Stomach (tissue), 9 donors: ENCODE measurements around the gene SLC6A11. TPM values are rescaled to one million over a fixed set of nuclear protein-coding genes. Genes with fewer than 3 reads are reported as not detected.

Experiments used
- DNase-seq, 2 donors: peaks; one replicate each; pipeline versions ENCODE4 v3.0.0 to v3.0.0-alpha.2; 2013 to 2019
- H3K27ac ChIP-seq, 5 donors: fragments of 200-600 bp in 4 of 5; sonication (generic) in 4 of 5; one replicate each; pipeline ENCODE4 v1.5.1; 2013 to 2019; ENCODE audit warnings: mild to moderate bottlenecking in 1 of 5, moderate library complexity in 1 of 5
- H3K27me3 ChIP-seq, 3 donors: fragments of 200-600 bp; sonication (generic); one replicate each; pipeline ENCODE4 v1.5.1; 2017 to 2019; ENCODE audit warnings: mixed run types in 1 of 3
- H3K36me3 ChIP-seq, 4 donors: fragments of 200-600 bp; sonication (generic); 1 replicate in 3 of 4; 2 replicates in 1 of 4; pipeline ENCODE4 v1.5.1; 2016 to 2019
- H3K4me1 ChIP-seq, 4 donors: fragments of 200-600 bp; sonication (generic); one replicate each; pipeline ENCODE4 v1.5.1; 2016 to 2019
- H3K4me3 ChIP-seq, 4 donors: fragments of 200-600 bp; sonication (generic) in 3 of 4; one replicate each; pipeline ENCODE4 v1.5.1; 2016 to 2019; ENCODE audit warnings: mild to moderate bottlenecking in 1 of 4
- H3K9me3 ChIP-seq, 4 donors: fragments of 200-600 bp; sonication (generic); one replicate each; pipeline ENCODE4 v1.5.1; 2016 to 2019
- EP300 ChIP-seq: sonication (generic); formaldehyde crosslinking; IDR thresholded peaks from one replicate; pipeline ENCODE4 v1.6.1; 2017; ENCODE audit warnings: antibody characterized with exemption
- POLR2A ChIP-seq, 4 donors: fragments of 450-650 bp; IDR thresholded peaks; one replicate each; pipeline ENCODE4 v1.6.1; 2016; ENCODE audit warnings: antibody characterized with exemption in 4 of 4, control low read depth in 2 of 4, mild to moderate bottlenecking in 1 of 4, moderate library complexity in 1 of 4
- POLR2AphosphoS5 ChIP-seq, 3 donors: sonication (generic); formaldehyde crosslinking; IDR thresholded peaks; one replicate each; pipeline ENCODE4 v1.6.1; 2016; ENCODE audit warnings: antibody characterized with exemption in 3 of 3
- WGBS, 5 donors: extraction: QIAGEN DNeasy Blood & Tissue Kit in 3 of 5; methylation state at CpG; one replicate each; pipeline versions ENCODE4 v1.1.5 to v1.1.7; 2013 to 2018; 5-methylcytosine and 5-hydroxymethylcytosine counted together
- intact Hi-C: fragments of 100-400 bp; cut with DNase I; formaldehyde crosslinking; loops from one replicate; pipeline ENCODE4 v1.15.1; 2023; ENCODE audit warnings: low total_unique reads
- polyA plus RNA-seq, 3 donors: library from polyadenylated mRNA; stranded (reverse); fragments of 200-250 nt; gene quantifications; one replicate each; pipeline ENCODE4 v1.2.3, GENCODE V29; 2013
- total RNA-seq, 5 donors: library from RNA; depleted of rRNA; stranded (reverse); fragments of >200 nt; gene quantifications; one replicate each; pipeline versions ENCODE4 v1.1.0 to v1.2.3, GENCODE V29; 2014 to 2016
- TF ChIP-seq, protein P1 (sequence below), 7 experiments: fragments of 450-650 bp in 4 of 7; fragments of 200-600 bp in 3 of 7; sonication (generic) in 3 of 7; IDR thresholded peaks; one replicate each; pipeline ENCODE4 v1.5.1; 2016 to 2019; ENCODE audit warnings: antibody characterized with exemption in 7 of 7, control low read depth in 2 of 7, mild to moderate bottlenecking in 1 of 7
- donor health status: healthy with polysubstance abuse.
- donor health status: Bipolar disorder and iron deficiency.
- donor health status: healthy.

SLC6A11 gene
- total and polyA plus RNA-seq, 8 donors: 0.18 to 2.0 TPM; not detected in 6

DNA sequence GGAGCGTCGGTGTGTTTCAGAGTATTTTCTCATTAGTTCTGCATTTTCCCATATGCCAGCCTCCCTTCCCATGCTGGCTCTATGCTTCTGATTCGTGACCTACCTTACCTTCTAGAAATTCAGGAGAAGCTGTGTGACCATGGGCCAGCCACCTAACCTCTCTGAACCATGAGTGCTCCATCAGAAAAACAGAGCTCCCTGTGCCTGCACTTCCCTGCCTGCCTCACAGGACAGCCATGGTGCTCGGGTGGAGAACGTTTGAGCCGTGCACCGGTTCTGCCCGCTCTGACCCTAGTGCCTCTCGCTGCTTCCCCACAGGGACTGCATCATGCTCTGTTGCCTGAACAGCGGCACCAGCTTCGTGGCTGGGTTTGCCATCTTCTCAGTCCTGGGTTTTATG is 102.0 kb downstream of the SLC6A11 start:
- intact Hi-C loops: no loop called here
- peaks cover 0 to 14% (median 5%) of the 10 kb centered on the region in 4 donors for H3K9me3 ChIP-seq
- H3K4me3 ChIP-seq: no peak overlapping the region
- no peaks in the 10 kb centered on the region for H3K36me3 ChIP-seq
- WGBS, 5 donors: 85 to 95% (median 89%) methylated on average over 8 to 11 of the region's 11 CpGs
- no peak overlapping the region for H3K27ac ChIP-seq
- no peaks in the 10 kb centered on the region for H3K4me1 ChIP-seq
- no peak for DNase-seq
- TF ChIP-seq, protein P1, sequence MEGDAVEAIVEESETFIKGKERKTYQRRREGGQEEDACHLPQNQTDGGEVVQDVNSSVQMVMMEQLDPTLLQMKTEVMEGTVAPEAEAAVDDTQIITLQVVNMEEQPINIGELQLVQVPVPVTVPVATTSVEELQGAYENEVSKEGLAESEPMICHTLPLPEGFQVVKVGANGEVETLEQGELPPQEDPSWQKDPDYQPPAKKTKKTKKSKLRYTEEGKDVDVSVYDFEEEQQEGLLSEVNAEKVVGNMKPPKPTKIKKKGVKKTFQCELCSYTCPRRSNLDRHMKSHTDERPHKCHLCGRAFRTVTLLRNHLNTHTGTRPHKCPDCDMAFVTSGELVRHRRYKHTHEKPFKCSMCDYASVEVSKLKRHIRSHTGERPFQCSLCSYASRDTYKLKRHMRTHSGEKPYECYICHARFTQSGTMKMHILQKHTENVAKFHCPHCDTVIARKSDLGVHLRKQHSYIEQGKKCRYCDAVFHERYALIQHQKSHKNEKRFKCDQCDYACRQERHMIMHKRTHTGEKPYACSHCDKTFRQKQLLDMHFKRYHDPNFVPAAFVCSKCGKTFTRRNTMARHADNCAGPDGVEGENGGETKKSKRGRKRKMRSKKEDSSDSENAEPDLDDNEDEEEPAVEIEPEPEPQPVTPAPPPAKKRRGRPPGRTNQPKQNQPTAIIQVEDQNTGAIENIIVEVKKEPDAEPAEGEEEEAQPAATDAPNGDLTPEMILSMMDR (IDR thresholded peaks at IDR 0.05): no peak
- TF ChIP-seq EP300 (no peak), POLR2AphosphoS5 (IDR thresholded peaks at IDR 0.05) (no peak), POLR2A (IDR thresholded peaks at IDR 0.05) (no peak)
- peaks cover 0 to 43% (median 5%) of the 10 kb centered on the region in 3 donors for H3K27me3 ChIP-seq

DNA sequence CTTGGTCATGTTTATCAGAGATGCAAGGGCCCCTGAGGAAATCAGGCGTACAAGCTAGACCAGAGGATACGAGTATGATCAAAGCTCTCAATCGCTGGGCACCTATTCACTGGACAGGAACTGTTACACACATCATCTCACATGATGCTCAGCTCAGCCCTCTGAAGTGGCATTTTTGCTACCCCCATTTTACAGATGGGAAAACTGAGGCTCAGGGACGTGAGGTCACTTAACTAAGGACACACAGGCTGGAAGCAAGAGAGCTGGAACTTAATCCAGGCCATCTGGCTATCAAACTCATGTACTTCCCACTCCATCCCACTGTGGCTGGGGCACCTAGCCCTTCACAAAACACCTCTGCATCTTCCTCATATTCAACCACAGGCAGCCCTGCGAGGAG is 103.6 kb downstream of the SLC6A11 start:
- no peak for DNase-seq
- Histone ChIP-seq H3K4me3 (no peak overlapping the region), H3K27me3 (peaks cover 0 to 40% (median 5%) of the 10 kb centered on the region in 3 donors), H3K27ac (no peak overlapping the region), H3K36me3 (no peaks in the 10 kb centered on the region), H3K9me3 (peaks cover 0 to 15% (median 5%) of the 10 kb centered on the region in 4 donors), H3K4me1 (no peaks in the 10 kb centered on the region)
- intact Hi-C loops: no loop called here
- WGBS, 5 donors: 59 to 74% (median 70%) methylated on average over 5 of the region's 5 CpGs
- TF ChIP-seq, protein P1 (IDR thresholded peaks at IDR 0.05): no peak
- TF ChIP-seq POLR2A (IDR thresholded peaks at IDR 0.05) (no peak), POLR2AphosphoS5 (IDR thresholded peaks at IDR 0.05) (no peak), EP300 (no peak)

- intact Hi-C loops: no loop called here
- TF ChIP-seq POLR2A (IDR thresholded peaks at IDR 0.05): no peak
- TF ChIP-seq EP300: no peak
- no peak for TF ChIP-seq POLR2AphosphoS5 (IDR thresholded peaks at IDR 0.05)
- H3K36me3 ChIP-seq: no peaks in the 10 kb centered on the region
- H3K27me3 ChIP-seq: peaks cover 0 to 11% (median 5%) of the 10 kb centered on the region in 3 donors
- H3K9me3 ChIP-seq: peaks cover 0 to 10% (median 2%) of the 10 kb centered on the region in 4 donors
- WGBS, 5 donors: 80 to 87% (median 86%) methylated on average over 13 to 14 of the region's 14 CpGs
- H3K4me1 ChIP-seq: no peaks in the 10 kb centered on the region
- DNase-seq: no peak
- no peak overlapping the region for H3K27ac ChIP-seq
- no peak overlapping the region for H3K4me3 ChIP-seq
Observed at GRCh38 chr3:10925436-10926255, 109.6 kb downstream of the SLC6A11 start.

DNA sequence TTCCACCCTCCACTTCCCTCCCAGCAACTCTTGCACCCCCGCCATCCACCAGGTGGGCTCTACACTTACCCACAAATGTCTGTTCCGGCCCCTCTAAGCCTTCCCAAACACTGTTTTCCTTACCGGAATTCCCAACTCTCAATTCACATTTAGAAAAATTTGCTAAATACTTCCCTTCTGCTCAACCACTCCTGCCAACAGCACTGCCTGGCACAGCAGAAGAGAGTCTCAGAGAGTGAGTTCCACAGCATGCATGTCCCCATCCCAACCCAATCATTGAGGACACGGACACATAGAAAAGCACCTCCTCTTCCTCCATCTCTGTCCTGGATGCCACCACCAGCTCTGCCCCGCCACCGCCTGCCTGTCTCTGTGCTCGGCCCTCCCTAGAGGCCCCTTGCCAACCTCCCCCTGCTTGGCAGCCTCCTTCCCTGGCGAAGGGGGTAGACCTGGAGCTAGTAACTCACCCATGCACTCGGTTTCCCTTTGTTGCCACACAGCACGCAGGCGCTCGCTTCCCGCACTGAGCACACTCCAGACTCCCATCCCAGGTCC is 110.3 kb downstream of the SLC6A11 start:
- peaks cover 0 to 5% (median 2%) of the 10 kb centered on the region in 4 donors for H3K9me3 ChIP-seq
- H3K4me1 ChIP-seq: no peaks in the 10 kb centered on the region
- 78 to 89% (median 86%) methylated on average over 13 of the region's 13 CpGs for WGBS, 5 donors
- no peaks in the 10 kb centered on the region for H3K36me3 ChIP-seq
- TF ChIP-seq EP300 (no peak), POLR2A (IDR thresholded peaks at IDR 0.05) (no peak), POLR2AphosphoS5 (IDR thresholded peaks at IDR 0.05) (no peak)
- TF ChIP-seq, protein P1 (IDR thresholded peaks at IDR 0.05): no peak
- intact Hi-C loops: no loop called here
- H3K27ac ChIP-seq: no peak overlapping the region
- peaks cover 0 to 10% (median 5%) of the 10 kb centered on the region in 3 donors for H3K27me3 ChIP-seq
- H3K4me3 ChIP-seq: no peak overlapping the region
- DNase-seq: no peak
